HG03064 (cell line): ENCODE results near the gene TOMM20.

Source experiments
- ATAC-seq: cut with Tn5 transposase; IDR thresholded peaks from one replicate; pipeline ENCODE4 v1.9.1; 2021; ENCODE audit warnings: low read depth; ENCODE audit not compliant: unreplicated experiment

Gene TOMM20

GRCh38 chr1:235069577-235070563 is 58.8 kb downstream of the TOMM20 start:
- ATAC-seq, result no peak

GRCh38 chr1:235069176-235069575 is 59.5 kb downstream of the TOMM20 start:
- no peak for ATAC-seq

- ATAC-seq, result no peak
Measured at GRCh38 chr1:235068158-235069121, 60.2 kb downstream of the TOMM20 start.

GRCh38 chr1:235067396-235068157 is 61.1 kb downstream of the TOMM20 start:
- ATAC-seq, result no peak

- no peak for ATAC-seq
Measured at GRCh38 chr1:235063068-235063765, 65.4 kb downstream of the TOMM20 start.

GRCh38 chr1:235060607-235061470 is 67.8 kb downstream of the TOMM20 start:
- ATAC-seq, result no peak
